Gastroesophageal sphincter (tissue), 3 donors: ENCODE data around the gene SLC27A1.
"Not testable (repeated sequence)": the region's sequence is repeated elsewhere in the genome, so short reads cannot be mapped to it uniquely, and the experiment has no call there.

Experiments
- CTCF ChIP-seq, 4 experiments: fragments of 200-600 bp in 2 of 4; fragments of 450-650 bp in 2 of 4; sonication (generic) in 1 of 4; IDR thresholded peaks; one replicate each; pipeline ENCODE4 v1.5.1; 2017 to 2019; ENCODE audit warnings: antibody characterized with exemption in 4 of 4, mild to moderate bottlenecking in 2 of 4, moderate library complexity in 2 of 4
- POLR2A ChIP-seq, 2 donors: fragments of 450-650 bp; IDR thresholded peaks; one replicate each; pipeline ENCODE4 v1.6.1; 2017; ENCODE audit warnings: antibody characterized with exemption in 2 of 2, mild to moderate bottlenecking in 2 of 2, moderate library complexity in 1 of 2

- not testable (repeated sequence) for TF ChIP-seq CTCF, POLR2A (IDR thresholded peaks at IDR 0.05)
Observed at GRCh38 chr19:17518654-17519053, 48.3 kb downstream of the SLC27A1 start.
